Activated CD8-positive, alpha-beta memory T cell treated with anti-CD3 and anti-CD28 coated beads, Interleukin-2, amount 50 U/mL, for 1 hour (primary cell): Measurements from ENCODE around the gene TMEM95.

ENCODE experiments used
- DNase-seq: peaks from one replicate; pipeline ENCODE4 v3.0.0-alpha.2; 2020; ENCODE audit errors: extremely low read depth

TMEM95 gene

GRCh38 chr17:7374353-7374752, 19.4 kb downstream of the TMEM95 start:
- DNase-seq, result no peak

- no peak for DNase-seq
Measured at GRCh38 chr17:7379134-7379533, 24.2 kb downstream of the TMEM95 start.

- no peak for DNase-seq
Measured at GRCh38 chr17:7380321-7380720, 25.4 kb downstream of the TMEM95 start.

- DNase-seq, result no peak
Measured at GRCh38 chr17:7380855-7381683, 26.1 kb downstream of the TMEM95 start, which contains the start of gene TNK1. Gene TNK1 (plus strand): TSS chr17:7381089. CDS start chr17:7382927, 1,838 bp downstream.

- DNase-seq, result no peak
Measured at GRCh38 chr17:7382901-7383300, 27.9 kb downstream of the TMEM95 start.

- DNase-seq, result no peak
Measured at GRCh38 chr17:7383371-7383741, 28.4 kb downstream of the TMEM95 start.

- no peak for DNase-seq
Measured at GRCh38 chr17:7383742-7384488, 29.0 kb downstream of the TMEM95 start.

- DNase-seq, result no peak
Measured at GRCh38 chr17:7384489-7385081, 29.6 kb downstream of the TMEM95 start.

GRCh38 chr17:7388856-7389255, 33.9 kb downstream of the TMEM95 start:
- no peak for DNase-seq

- no peak for DNase-seq
Measured at GRCh38 chr17:7389924-7390910, 35.3 kb downstream of the TMEM95 start.

- DNase-seq, result no peak
Measured at GRCh38 chr17:7391307-7391706, 36.4 kb downstream of the TMEM95 start.

- no peak for DNase-seq
Measured at GRCh38 chr17:7392696-7393612, 38.0 kb downstream of the TMEM95 start.

GRCh38 chr17:7393613-7394451, 38.9 kb downstream of the TMEM95 start:
- no peak for DNase-seq

GRCh38 chr17:7394452-7395191, 39.7 kb downstream of the TMEM95 start, which contains the start of gene PLSCR3:
Gene PLSCR3 (minus strand): TSS chr17:7394525. CDS start chr17:7394110, 415 bp downstream.
- DNase-seq, result no peak

GRCh38 chr17:7396147-7396546, 41.2 kb downstream of the TMEM95 start:
- no peak for DNase-seq

GRCh38 chr17:7398612-7399011, 43.7 kb downstream of the TMEM95 start:
- DNase-seq, result no peak

GRCh38 chr17:7403043-7403726, 48.2 kb downstream of the TMEM95 start:
- no peak for DNase-seq

GRCh38 chr17:7403727-7403976, 48.7 kb downstream of the TMEM95 start:
- DNase-seq, result no peak
